HG03432 (cell line): ENCODE data around the gene CCDC107.
A peak's percentile ranks its signal among the peaks of the same experiment; 100 is the strongest.
"Not testable (repeated sequence)": the region's sequence is repeated elsewhere in the genome, so short reads cannot be mapped to it uniquely, and the experiment has no call there.

Source experiments
- ATAC-seq: cut with Tn5 transposase; IDR thresholded peaks from one replicate; pipeline ENCODE4 v1.9.1; 2021; ENCODE audit warnings: mild to moderate bottlenecking, moderate library complexity; ENCODE audit not compliant: unreplicated experiment

Gene CCDC107

GRCh38 chr9:35658137-35658967, at the start of gene CCDC107:
CCDC107 (plus strand) TSS chr9:35658292; CDS start chr9:35658380, 88 bp downstream.
- ATAC-seq = peak; percentile 66

- ATAC-seq = no peak
Observed at GRCh38 chr9:35609001-35609819, 48.9 kb upstream of the CCDC107 start.

- no peak for ATAC-seq
Observed at GRCh38 chr9:35609820-35610163, 48.3 kb upstream of the CCDC107 start.

GRCh38 chr9:35611230-35611797, 46.8 kb upstream of the CCDC107 start:
- peak; percentile 76 for ATAC-seq

GRCh38 chr9:35612066-35612465, 46.0 kb upstream of the CCDC107 start:
- not testable (repeated sequence) for ATAC-seq

- no peak for ATAC-seq
Observed at GRCh38 chr9:35612843-35613242, 45.2 kb upstream of the CCDC107 start.

GRCh38 chr9:35615981-35616680, 42.0 kb upstream of the CCDC107 start:
- ATAC-seq = no peak

- ATAC-seq = no peak
Observed at GRCh38 chr9:35616681-35617459, 41.2 kb upstream of the CCDC107 start.

- no peak for ATAC-seq
Observed at GRCh38 chr9:35617548-35617947, 40.5 kb upstream of the CCDC107 start.

- ATAC-seq = no peak
Observed at GRCh38 chr9:35618325-35618727, 39.8 kb upstream of the CCDC107 start, which contains the start of gene CD72. CD72 (minus strand) TSS chr9:35618413; CDS start chr9:35618303, 110 bp downstream.

GRCh38 chr9:35618854-35619799, 39.0 kb upstream of the CCDC107 start:
- ATAC-seq = peak; percentile 56

- peak; percentile 60 for ATAC-seq
Observed at GRCh38 chr9:35619800-35620158, 38.3 kb upstream of the CCDC107 start.

GRCh38 chr9:35627575-35627974, 30.5 kb upstream of the CCDC107 start:
- no peak for ATAC-seq

GRCh38 chr9:35628389-35628991, 29.6 kb upstream of the CCDC107 start:
- no peak for ATAC-seq

GRCh38 chr9:35629597-35629996, 28.5 kb upstream of the CCDC107 start:
- no peak for ATAC-seq

GRCh38 chr9:35635730-35636129, 22.4 kb upstream of the CCDC107 start:
- no peak for ATAC-seq

- no peak for ATAC-seq
Observed at GRCh38 chr9:35636135-35636876, 21.8 kb upstream of the CCDC107 start.

- ATAC-seq = not testable (repeated sequence)
Observed at GRCh38 chr9:35636877-35637246, 21.2 kb upstream of the CCDC107 start.
